MCF 10A (cell line): ENCODE results near the gene NFATC2IP. TPM values are rescaled to one million over a fixed set of nuclear protein-coding genes. Genes with fewer than 3 reads are reported as not detected.
A peak's percentile ranks its signal among the peaks of the same experiment; 100 is the strongest.
"Not testable (repeated sequence)": the region's sequence is repeated elsewhere in the genome, so short reads cannot be mapped to it uniquely, and the experiment has no call there.

Source experiments
- BruUV-seq: library from RNA; stranded (reverse); fragments of 400-500 nt; replicated peaks from 2 replicates; lab custom pipeline; 2021; lab: Mats Ljungman, UMichigan
- CTCF ChIA-PET: fragments of 300-600 bp; sonication (Branson Sonifier 250); formaldehyde crosslinking; extraction: SDS; loops from one replicate; lab custom pipeline; 2021; ENCODE audit warnings: antibody characterized with exemption, inconsistent platforms; lab: Yijun Ruan, JAX
- POLR2A ChIA-PET: fragments of 300-600, 350-650 bp; sonication (Branson Sonifier 250); formaldehyde crosslinking; extraction: SDS; loops from one replicate; lab custom pipeline; 2020; ENCODE audit warnings: antibody characterized with exemption, inconsistent platforms; lab: Yijun Ruan, JAX
- DNase-seq: peaks from one replicate; pipeline ENCODE4 v3.0.0-alpha.2; 2018; ENCODE audit not compliant: unreplicated experiment
- H3K27ac Mint-ChIP-seq: one replicate; pipeline ENCODE4 v1.8.0; 2022; ENCODE audit warnings: mild to moderate bottlenecking, low read depth, mixed read lengths; ENCODE audit not compliant: unreplicated experiment
- H3K27me3 Mint-ChIP-seq: one replicate; pipeline ENCODE4 v1.8.0; 2022; ENCODE audit warnings: mixed read lengths; ENCODE audit not compliant: insufficient read depth, unreplicated experiment
- H3K36me3 Mint-ChIP-seq: one replicate; pipeline ENCODE4 v1.8.0; 2022; ENCODE audit warnings: mild to moderate bottlenecking, moderate library complexity, mixed read lengths; ENCODE audit not compliant: insufficient read depth, unreplicated experiment
- H3K4me1 Mint-ChIP-seq: one replicate; pipeline ENCODE4 v1.8.0; 2022; ENCODE audit warnings: mixed read lengths; ENCODE audit not compliant: insufficient read depth, unreplicated experiment
- H3K4me3 Mint-ChIP-seq: one replicate; pipeline ENCODE4 v1.8.0; 2022; ENCODE audit warnings: mild to moderate bottlenecking, moderate library complexity, mixed read lengths; ENCODE audit not compliant: unreplicated experiment
- H3K9me3 Mint-ChIP-seq: one replicate; pipeline ENCODE4 v1.8.0; 2022; ENCODE audit warnings: mixed read lengths; ENCODE audit not compliant: unreplicated experiment
- intact Hi-C: fragments of 100-400 bp; cut with micrococcal nuclease; formaldehyde crosslinking; loops from 2 replicates; pipeline ENCODE4 v1.14.1; 2022
- total RNA-seq: library from RNA; stranded (reverse); gene quantifications from 2 replicates; pipeline ENCODE4 v1.2.3, GENCODE V29; 2022
- TF ChIP-seq, protein P1 (sequence below): fragments of 200-600 bp; IDR thresholded peaks from one replicate; pipeline ENCODE4 v1.8.0; 2022; ENCODE audit warnings: antibody characterized with exemption, mild to moderate bottlenecking; ENCODE audit not compliant: unreplicated experiment

NFATC2IP gene
- total RNA-seq, 1 experiment from 2014 or later, result 39.5 TPM

- Mint-ChIP-seq H3K27me3 (no peaks in the 10 kb centered on the region), H3K4me3 (peak overlapping the region; percentile 85), H3K27ac (peak overlapping the region; percentile 76), H3K4me1 (peaks cover 15% of the 10 kb centered on the region), H3K9me3 (no peaks in the 10 kb centered on the region), H3K36me3 (no peaks in the 10 kb centered on the region)
- peak; percentile 68 for DNase-seq
- BruUV-seq, result no TSS peak
- ChIA-PET POLR2A (interaction anchor here (0.7 to 4.0 kb wide), 12 partner anchors 10 to 103 kb away, joined by 3 to 27 read pairs (median 6); partner anchors contain the start of genes ATXN2L, NFATC2IP, SH2B1 and TUFM), CTCF (interaction anchor here (0.8 to 2.2 kb wide), 2 partner anchors 20 to 23 kb away, joined by 3 to 22 read pairs; no protein-coding TSS in a partner anchor)
- intact Hi-C loops, result loop anchor here (1.0 kb wide), 1 partner anchor 20 kb away; no protein-coding TSS in a partner anchor
- TF ChIP-seq, protein P1, sequence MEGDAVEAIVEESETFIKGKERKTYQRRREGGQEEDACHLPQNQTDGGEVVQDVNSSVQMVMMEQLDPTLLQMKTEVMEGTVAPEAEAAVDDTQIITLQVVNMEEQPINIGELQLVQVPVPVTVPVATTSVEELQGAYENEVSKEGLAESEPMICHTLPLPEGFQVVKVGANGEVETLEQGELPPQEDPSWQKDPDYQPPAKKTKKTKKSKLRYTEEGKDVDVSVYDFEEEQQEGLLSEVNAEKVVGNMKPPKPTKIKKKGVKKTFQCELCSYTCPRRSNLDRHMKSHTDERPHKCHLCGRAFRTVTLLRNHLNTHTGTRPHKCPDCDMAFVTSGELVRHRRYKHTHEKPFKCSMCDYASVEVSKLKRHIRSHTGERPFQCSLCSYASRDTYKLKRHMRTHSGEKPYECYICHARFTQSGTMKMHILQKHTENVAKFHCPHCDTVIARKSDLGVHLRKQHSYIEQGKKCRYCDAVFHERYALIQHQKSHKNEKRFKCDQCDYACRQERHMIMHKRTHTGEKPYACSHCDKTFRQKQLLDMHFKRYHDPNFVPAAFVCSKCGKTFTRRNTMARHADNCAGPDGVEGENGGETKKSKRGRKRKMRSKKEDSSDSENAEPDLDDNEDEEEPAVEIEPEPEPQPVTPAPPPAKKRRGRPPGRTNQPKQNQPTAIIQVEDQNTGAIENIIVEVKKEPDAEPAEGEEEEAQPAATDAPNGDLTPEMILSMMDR, result no peak
Measured at GRCh38 chr16:28925386-28926228, 25.1 kb upstream of the NFATC2IP start.

DNA sequence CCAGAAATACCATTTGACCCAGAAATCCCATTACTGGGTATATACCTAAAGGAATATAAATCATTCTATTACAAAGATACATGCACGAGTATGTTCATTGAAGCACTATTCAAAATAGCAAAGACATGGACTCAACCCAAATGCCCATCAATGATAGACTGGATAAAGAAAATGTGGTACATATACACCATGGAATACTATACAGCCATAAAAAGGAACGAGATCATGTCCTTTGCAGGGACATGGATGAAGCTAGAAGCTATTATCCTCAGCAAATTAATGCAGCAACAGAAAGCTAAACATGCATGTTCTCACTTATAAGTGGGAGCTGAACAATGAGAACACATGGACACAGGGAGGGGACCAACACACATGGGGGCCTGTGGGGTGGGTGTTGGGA is 24.5 kb upstream of the NFATC2IP start:
- H3K27me3 Mint-ChIP-seq, H3K36me3 Mint-ChIP-seq, DNase-seq, H3K9me3 Mint-ChIP-seq, BruUV-seq, intact Hi-C loops: not testable (repeated sequence)
- ChIA-PET POLR2A (interaction anchor here (0.7 to 4.0 kb wide), 9 partner anchors 10 to 104 kb away, joined by 3 to 27 read pairs (median 8); partner anchors contain the start of genes ATXN2L, NFATC2IP and SH2B1), CTCF (interaction anchor here (0.8 to 2.2 kb wide), 3 partner anchors 18 to 22 kb away, joined by 3 to 22 read pairs (median 7); no protein-coding TSS in a partner anchor)
- Mint-ChIP-seq H3K4me3 (peak overlapping the region; percentile 85), H3K27ac (peak overlapping the region; percentile 76), H3K4me1 (peaks cover 11% of the 10 kb centered on the region)

DNA sequence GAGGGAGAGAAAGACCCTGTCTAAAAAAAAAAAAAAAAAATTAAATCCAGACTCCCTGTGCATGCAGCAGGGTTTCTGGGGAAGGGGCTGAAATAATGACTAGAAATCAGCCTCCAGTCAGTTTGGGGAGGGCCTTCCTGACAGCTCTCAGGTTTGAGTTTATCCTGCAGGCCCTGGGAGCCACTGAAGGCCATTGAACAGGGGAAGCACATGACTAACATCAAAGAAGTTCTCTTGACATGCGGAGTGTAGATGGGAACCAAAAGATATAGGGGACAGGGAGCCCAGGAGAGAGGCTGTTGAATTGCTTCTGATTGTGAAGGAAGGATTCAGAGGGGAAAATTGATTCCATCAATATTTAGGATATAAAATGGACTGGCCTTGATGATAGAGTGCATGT is 22.9 kb upstream of the NFATC2IP start:
- POLR2A ChIA-PET, result interaction anchor here (0.6 to 4.0 kb wide), 2 partner anchors 17 to 105 kb away, joined by 3 to 27 read pairs; partner anchors contain the start of gene ATXN2L
- intact Hi-C loops, result no loop called here
- CTCF ChIA-PET, result interaction anchor here (0.6 to 2.2 kb wide), 5 partner anchors 16 to 938 kb away, joined by 3 to 22 read pairs (median 7); no protein-coding TSS in a partner anchor

DNA sequence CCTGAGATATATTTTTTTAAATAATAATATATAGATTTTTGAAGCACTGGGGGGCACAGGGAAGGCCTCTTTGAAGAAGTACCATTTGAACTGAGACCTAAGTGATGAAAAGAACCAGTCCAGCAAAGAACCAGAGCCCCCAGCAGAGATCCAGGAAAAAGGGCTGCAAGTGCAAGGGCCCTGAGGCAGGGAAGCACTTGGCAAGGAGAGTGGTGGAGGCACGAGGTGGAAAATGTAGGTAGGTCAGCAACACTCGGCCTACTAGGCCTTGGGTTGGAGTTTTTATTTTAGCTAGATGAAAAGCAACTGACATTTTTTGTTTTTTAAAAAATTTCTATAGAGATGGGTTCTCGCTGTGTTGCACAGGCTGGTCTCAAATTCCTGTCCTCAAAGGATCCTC is 20.5 kb upstream of the NFATC2IP start:
- no peak for DNase-seq
- TF ChIP-seq, protein P1, result no peak
- Mint-ChIP-seq H3K27ac (no peak overlapping the region), H3K4me1 (no peaks in the 10 kb centered on the region), H3K36me3 (no peaks in the 10 kb centered on the region), H3K9me3 (no peaks in the 10 kb centered on the region), H3K4me3 (no peak overlapping the region), H3K27me3 (no peaks in the 10 kb centered on the region)
- CTCF ChIA-PET, result no interaction called here
- POLR2A ChIA-PET, result no interaction called here
- no TSS peak for BruUV-seq
- intact Hi-C loops, result no loop called here

More for the DNA sequence above, 22.9 kb upstream of the NFATC2IP start:
- no peaks in the 10 kb centered on the region for H3K27me3 Mint-ChIP-seq
- peaks cover 9% of the 10 kb centered on the region for H3K4me1 Mint-ChIP-seq
- DNase-seq, result no peak
- TF ChIP-seq, protein P1, result no peak
- H3K36me3 Mint-ChIP-seq, result no peaks in the 10 kb centered on the region
- no TSS peak for BruUV-seq
- no peak overlapping the region for H3K27ac Mint-ChIP-seq
- no peaks in the 10 kb centered on the region for H3K9me3 Mint-ChIP-seq
- no peak overlapping the region for H3K4me3 Mint-ChIP-seq
